Measurements from ENCODE around the gene IL18.
"Not testable (repeated sequence)": the region's sequence is repeated elsewhere in the genome, so short reads cannot be mapped to it uniquely, and the experiment has no call there.

IL18 gene

GRCh38 chr11:112163875-112164685 lies at the start of gene IL18:
Gene IL18 (minus strand): TSS chr11:112164094. CDS start chr11:112155053, 9,041 bp downstream.
- no peak for DNase-seq (ENCODE audit: low read depth)
- no peak for TF ChIP-seq CTCF (IDR thresholded peaks at IDR 0.05; ENCODE audit: insufficient read depth, low read depth, low read length, missing control alignments)

DNA sequence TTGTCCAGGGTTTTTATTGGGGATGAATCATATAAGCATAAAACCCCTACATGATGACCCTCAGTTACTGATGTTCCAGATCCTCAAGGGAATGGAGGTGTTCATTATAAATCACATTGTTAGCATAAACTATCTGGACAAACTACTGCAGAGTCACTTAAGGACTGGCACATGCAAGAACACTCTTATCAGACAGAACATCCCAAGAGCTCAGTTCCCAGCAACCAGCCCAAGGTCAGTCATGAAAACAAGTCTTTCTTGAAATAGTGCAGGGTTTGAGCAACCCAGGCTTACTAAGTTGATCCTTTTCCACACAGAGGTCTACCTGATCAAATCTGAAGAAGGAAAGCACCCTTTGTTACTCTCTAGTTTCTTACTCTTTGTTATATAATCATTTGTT lies 48.8 kb upstream of the IL18 start:
- H3K4me3 ChIP-seq (ENCODE audit: low read depth, low read length), result no peak overlapping the region
- TF ChIP-seq CTCF (IDR thresholded peaks at IDR 0.05; ENCODE audit: insufficient read depth, low read depth, low read length, missing control alignments), result no peak
- no peak for DNase-seq (ENCODE audit: low read depth)

More at GRCh38 chr11:112163875-112164685, at the start of gene IL18:
- no peak within 1 kb of the TSS for H3K4me3 ChIP-seq (ENCODE audit: low read depth, low read length)

GRCh38 chr11:112212290-112212689 lies 48.4 kb upstream of the IL18 start:
- no peak for DNase-seq (ENCODE audit: low read depth)
- H3K4me3 ChIP-seq (ENCODE audit: low read depth, low read length), result no peak overlapping the region
- no peak for TF ChIP-seq CTCF (IDR thresholded peaks at IDR 0.05; ENCODE audit: insufficient read depth, low read depth, low read length, missing control alignments)

GRCh38 chr11:112211536-112211935 lies 47.6 kb upstream of the IL18 start:
- no peak for TF ChIP-seq CTCF (IDR thresholded peaks at IDR 0.05; ENCODE audit: insufficient read depth, low read depth, low read length, missing control alignments)
- no peak overlapping the region for H3K4me3 ChIP-seq (ENCODE audit: low read depth, low read length)
- DNase-seq (ENCODE audit: low read depth), result peak; percentile 20

- TF ChIP-seq CTCF (IDR thresholded peaks at IDR 0.05; ENCODE audit: insufficient read depth, low read depth, low read length, missing control alignments), result no peak
- no peak overlapping the region for H3K4me3 ChIP-seq (ENCODE audit: low read depth, low read length)
- DNase-seq (ENCODE audit: low read depth), result no peak
Observed at GRCh38 chr11:112210890-112211289, 47.0 kb upstream of the IL18 start.

- no peak for DNase-seq (ENCODE audit: low read depth)
- TF ChIP-seq CTCF (IDR thresholded peaks at IDR 0.05; ENCODE audit: insufficient read depth, low read depth, low read length, missing control alignments), result no peak
- no peak overlapping the region for H3K4me3 ChIP-seq (ENCODE audit: low read depth, low read length)
Observed at GRCh38 chr11:112206071-112206470, 42.2 kb upstream of the IL18 start.

- DNase-seq (ENCODE audit: low read depth), result no peak
- no peak for TF ChIP-seq CTCF (IDR thresholded peaks at IDR 0.05; ENCODE audit: insufficient read depth, low read depth, low read length, missing control alignments)
- no peak overlapping the region for H3K4me3 ChIP-seq (ENCODE audit: low read depth, low read length)
Observed at GRCh38 chr11:112200252-112200651, 36.4 kb upstream of the IL18 start.

DNA sequence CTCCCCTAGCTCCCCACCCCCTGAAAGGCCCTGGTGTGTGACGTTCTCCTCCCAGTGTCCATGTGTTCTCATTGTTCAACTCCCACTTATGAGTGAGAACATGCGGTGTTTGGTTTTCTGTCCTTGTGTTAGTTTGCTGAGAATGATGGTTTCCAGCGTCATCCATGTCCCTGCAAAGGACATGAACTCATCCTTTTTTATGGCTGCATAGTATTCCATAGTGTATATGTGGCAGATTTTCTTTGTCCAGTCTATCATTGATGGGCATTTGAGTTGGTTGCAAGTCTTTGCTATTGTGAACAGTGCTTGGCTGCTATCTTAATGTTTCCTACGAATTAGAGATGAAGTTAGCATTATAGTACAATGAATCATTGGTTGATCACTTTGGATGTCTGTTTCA lies 35.2 kb upstream of the IL18 start:
- H3K4me3 ChIP-seq (ENCODE audit: low read depth, low read length); DNase-seq (ENCODE audit: low read depth): not testable (repeated sequence)

Measured in GM12865 (cell line).